Spleen (tissue), 7 donors: ENCODE data around the gene SEPTIN5.

Experiments
- CTCF ChIP-seq, 11 experiments: fragments of 200-600 bp in 7 of 11; fragments of 450-650 bp in 4 of 11; sonication (generic) in 4 of 11; IDR thresholded peaks in 8 of 11; conservative IDR thresholded peaks in 3 of 11; 1 replicate in 7 of 11; 2 replicates in 4 of 11; pipeline versions ENCODE4 v1.4.0 to v1.8.0; 2016 to 2021; ENCODE audit warnings: antibody characterized with exemption in 11 of 11, inconsistent platforms in 4 of 11, mild to moderate bottlenecking in 1 of 11
- POLR2A ChIP-seq, 3 donors: fragments of 450-650 bp; IDR thresholded peaks; one replicate each; pipeline ENCODE4 v1.5.1; 2017; ENCODE audit warnings: antibody characterized with exemption in 3 of 3, mild to moderate bottlenecking in 1 of 3
- POLR2AphosphoS5 ChIP-seq, 3 donors: sonication (generic); formaldehyde crosslinking; IDR thresholded peaks; one replicate each; pipeline ENCODE4 v1.5.1; 2017; ENCODE audit warnings: antibody characterized with exemption in 3 of 3
- donor health status: DM: no; HTN: no; CAD: no; lungs with moderate emphysema.
- donor health status: DM: no; HTN: no; CAD: no.
- donor health status: DM: no; HTN: no; CAD: no.

- TF ChIP-seq CTCF (IDR thresholded peaks at IDR 0.05 in 8 of 11, conservative IDR thresholded peaks at IDR 0.05 in 3 of 11) (no peak), POLR2AphosphoS5 (IDR thresholded peaks at IDR 0.05) (no peak), POLR2A (IDR thresholded peaks at IDR 0.05) (no peak)
Observed at GRCh38 chr22:19718456-19719049, 4.2 kb downstream of the SEPTIN5 start.
